Measurements from ENCODE around the gene SVIL.

SVIL gene

GRCh38 chr10:29658984-29659965 lies 24.5 kb upstream of the SVIL start:
- no peak overlapping the region for H3K4me3 ChIP-seq (replicated peaks; ENCODE audit: low read depth, low read length)
- TF ChIP-seq CTCF (IDR thresholded peaks at IDR 0.05; ENCODE audit: low read length, missing control alignments), result peak; percentile 60
- peak; percentile 99 for DNase-seq (ENCODE audit: low read depth)

GRCh38 chr10:29657719-29658274 lies 23.0 kb upstream of the SVIL start:
- no peak for DNase-seq (ENCODE audit: low read depth)
- H3K4me3 ChIP-seq (replicated peaks; ENCODE audit: low read depth, low read length), result no peak overlapping the region
- no peak for TF ChIP-seq CTCF (IDR thresholded peaks at IDR 0.05; ENCODE audit: low read length, missing control alignments)

- TF ChIP-seq CTCF (IDR thresholded peaks at IDR 0.05; ENCODE audit: low read length, missing control alignments), result no peak
- DNase-seq (ENCODE audit: low read depth), result no peak
These were observed 21.8 kb upstream of the SVIL start for GRCh38 chr10:29656451-29656992.

GRCh38 chr10:29652192-29652591 lies 17.4 kb upstream of the SVIL start:
- no peak for TF ChIP-seq CTCF (IDR thresholded peaks at IDR 0.05; ENCODE audit: low read length, missing control alignments)
- H3K4me3 ChIP-seq (replicated peaks; ENCODE audit: low read depth, low read length), result no peak overlapping the region
- no peak for DNase-seq (ENCODE audit: low read depth)

More at GRCh38 chr10:29656451-29656992, 21.8 kb upstream of the SVIL start:
- H3K4me3 ChIP-seq (replicated peaks; ENCODE audit: low read depth, low read length), result no peak overlapping the region

GRCh38 chr10:29651767-29652166 lies 17.0 kb upstream of the SVIL start:
- DNase-seq (ENCODE audit: low read depth), result no peak
- no peak for TF ChIP-seq CTCF (IDR thresholded peaks at IDR 0.05; ENCODE audit: low read length, missing control alignments)
- no peak overlapping the region for H3K4me3 ChIP-seq (replicated peaks; ENCODE audit: low read depth, low read length)

DNA sequence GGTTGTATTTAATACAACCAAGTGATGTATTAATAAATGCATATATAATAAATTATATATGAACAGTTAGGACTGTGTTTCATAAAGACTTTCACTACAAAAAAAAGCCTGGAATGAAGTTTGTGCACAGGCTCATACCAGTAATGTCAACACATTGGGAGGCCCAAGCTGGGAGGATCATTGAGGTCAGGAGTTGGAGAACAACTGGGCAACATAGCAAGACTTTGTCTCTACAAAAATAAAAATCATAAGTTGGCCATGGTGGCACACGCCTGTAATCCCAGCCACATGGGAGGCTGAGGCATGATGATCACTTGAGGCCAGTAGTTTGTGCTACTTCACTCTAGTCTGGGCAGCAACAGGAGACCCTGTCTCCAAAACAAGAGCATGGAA lies 15.8 kb upstream of the SVIL start:
- no peak for TF ChIP-seq CTCF (IDR thresholded peaks at IDR 0.05; ENCODE audit: low read length, missing control alignments)
- no peak overlapping the region for H3K4me3 ChIP-seq (replicated peaks; ENCODE audit: low read depth, low read length)
- DNase-seq (ENCODE audit: low read depth), result no peak

All from fibroblast of pulmonary artery (primary cell).